Ishikawa (cell line): Measurements from ENCODE around the gene MARCO.

Experiments
- CEBPB ChIP-seq: IDR thresholded peaks from 2 replicates; pipeline ENCODE4 v1.6.1; 2012
- EP300 ChIP-seq: IDR thresholded peaks from 2 replicates; pipeline ENCODE4 v1.6.1; 2012; ENCODE audit warnings: borderline replicate concordance
- FOXM1 ChIP-seq: IDR thresholded peaks from 2 replicates; pipeline ENCODE4 v1.6.1; 2012; ENCODE audit warnings: low read depth, borderline replicate concordance
- MAX ChIP-seq: IDR thresholded peaks from 2 replicates; pipeline ENCODE4 v1.6.1; 2012
- RAD21 ChIP-seq: IDR thresholded peaks from 2 replicates; pipeline ENCODE4 v1.6.1; 2012; ENCODE audit warnings: low read depth
- TAF1 ChIP-seq: IDR thresholded peaks from 2 replicates; pipeline ENCODE4 v1.6.1; 2012; ENCODE audit warnings: low read depth, mild to moderate bottlenecking
- TCF12 ChIP-seq: IDR thresholded peaks from 2 replicates; pipeline ENCODE4 v1.6.1; 2012; ENCODE audit warnings: low read depth
- YY1 ChIP-seq: IDR thresholded peaks from 2 replicates; pipeline ENCODE4 v1.6.1; 2012; ENCODE audit warnings: low read depth
- ZBTB7A ChIP-seq: IDR thresholded peaks from 2 replicates; pipeline ENCODE4 v1.6.1; 2012; ENCODE audit warnings: low read depth

GRCh38 chr2:118954297-118955060 is 12.5 kb downstream of the MARCO start:
- no peak for TF ChIP-seq EP300
- no peak for TF ChIP-seq ZBTB7A
- no peak for TF ChIP-seq CEBPB
- TF ChIP-seq TAF1: no peak
- no peak for TF ChIP-seq FOXM1
- TF ChIP-seq YY1: no peak
- no peak for TF ChIP-seq TCF12
- no peak for TF ChIP-seq RAD21
- no peak for TF ChIP-seq MAX
